ENCODE results near the gene FCGR2B.

The FCGR2B gene

DNA sequence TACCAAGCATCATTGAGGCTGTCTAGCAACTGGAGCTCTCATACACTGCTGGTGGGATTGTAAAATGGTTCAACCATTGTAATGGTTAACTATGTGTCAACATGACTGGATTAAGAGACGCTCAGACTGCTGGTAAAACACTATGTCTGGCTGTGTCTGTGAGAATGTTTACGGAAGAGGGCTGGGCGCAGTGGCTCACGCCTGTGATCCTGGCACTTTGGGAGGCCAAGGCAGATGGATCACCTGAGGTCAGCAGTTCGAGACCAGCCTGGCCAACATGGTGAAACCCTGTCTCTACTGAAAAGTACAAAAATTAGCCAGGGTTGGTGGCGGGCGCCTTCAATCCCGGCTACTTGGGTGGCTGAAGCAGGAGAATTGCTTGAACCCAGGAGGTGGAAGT, 39.3 kb downstream of the FCGR2B start:
- in situ Hi-C loops (cut with MboI; ENCODE audit: low pct_unique_long_range_greater_than_20kb, low sequenced_read_pairs, unreplicated experiment) = loop anchor here (25.0 kb wide), 1 partner anchor 515 kb away; the partner anchor contains the start of genes ADAMTS4 and B4GALT3
- TF ChIP-seq, protein P1, sequence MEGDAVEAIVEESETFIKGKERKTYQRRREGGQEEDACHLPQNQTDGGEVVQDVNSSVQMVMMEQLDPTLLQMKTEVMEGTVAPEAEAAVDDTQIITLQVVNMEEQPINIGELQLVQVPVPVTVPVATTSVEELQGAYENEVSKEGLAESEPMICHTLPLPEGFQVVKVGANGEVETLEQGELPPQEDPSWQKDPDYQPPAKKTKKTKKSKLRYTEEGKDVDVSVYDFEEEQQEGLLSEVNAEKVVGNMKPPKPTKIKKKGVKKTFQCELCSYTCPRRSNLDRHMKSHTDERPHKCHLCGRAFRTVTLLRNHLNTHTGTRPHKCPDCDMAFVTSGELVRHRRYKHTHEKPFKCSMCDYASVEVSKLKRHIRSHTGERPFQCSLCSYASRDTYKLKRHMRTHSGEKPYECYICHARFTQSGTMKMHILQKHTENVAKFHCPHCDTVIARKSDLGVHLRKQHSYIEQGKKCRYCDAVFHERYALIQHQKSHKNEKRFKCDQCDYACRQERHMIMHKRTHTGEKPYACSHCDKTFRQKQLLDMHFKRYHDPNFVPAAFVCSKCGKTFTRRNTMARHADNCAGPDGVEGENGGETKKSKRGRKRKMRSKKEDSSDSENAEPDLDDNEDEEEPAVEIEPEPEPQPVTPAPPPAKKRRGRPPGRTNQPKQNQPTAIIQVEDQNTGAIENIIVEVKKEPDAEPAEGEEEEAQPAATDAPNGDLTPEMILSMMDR (IDR thresholded peaks at IDR 0.05; ENCODE audit: extremely low read depth, insufficient read depth, missing control alignments) = no peak
- no peak for DNase-seq (ENCODE audit: low spot score)

DNA sequence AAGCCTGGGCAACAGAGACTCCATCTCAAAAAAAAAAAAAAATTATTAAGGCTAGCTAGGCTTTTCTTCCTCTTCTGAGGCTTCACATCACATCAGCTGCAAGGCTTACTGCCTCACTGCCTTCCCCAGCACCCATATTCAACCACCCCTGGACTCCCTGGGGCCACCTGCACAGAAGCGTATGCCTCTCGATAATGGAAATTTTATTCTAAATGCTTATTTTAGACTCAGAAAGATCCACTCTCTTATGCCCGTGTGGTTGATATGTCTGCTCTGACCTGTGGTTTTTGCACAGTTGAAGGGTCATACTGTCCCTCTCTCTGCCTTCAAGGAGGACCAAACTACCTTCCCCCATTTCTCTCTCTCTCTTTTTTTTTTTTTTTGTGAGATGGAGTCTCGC, 42.6 kb downstream of the FCGR2B start:
- DNase-seq (ENCODE audit: low spot score) = no peak
- TF ChIP-seq, protein P1 (IDR thresholded peaks at IDR 0.05; ENCODE audit: extremely low read depth, insufficient read depth, missing control alignments) = no peak
- in situ Hi-C loops (cut with MboI; ENCODE audit: low pct_unique_long_range_greater_than_20kb, low sequenced_read_pairs, unreplicated experiment) = loop anchor here (25.0 kb wide), 1 partner anchor 518 kb away; the partner anchor contains the start of genes ADAMTS4 and B4GALT3

DNA sequence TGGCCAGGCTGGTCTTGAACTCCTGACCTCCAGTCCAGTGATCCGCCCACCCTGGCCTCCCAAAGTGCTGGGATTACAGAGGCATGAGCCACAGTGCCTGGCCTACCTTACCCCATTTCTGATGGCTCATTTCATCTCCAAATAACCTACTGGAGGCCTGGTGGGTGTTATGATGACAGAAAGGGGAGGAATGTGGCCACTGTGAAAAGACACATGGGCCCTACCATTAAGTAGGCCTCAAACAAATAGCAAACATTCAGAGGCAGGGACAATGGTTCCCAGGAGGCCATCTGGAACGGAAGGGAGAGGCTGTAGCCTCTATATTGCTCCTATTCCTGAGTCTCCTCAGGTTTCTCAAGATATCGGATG, 43.2 kb downstream of the FCGR2B start:
- in situ Hi-C loops (cut with MboI; ENCODE audit: low pct_unique_long_range_greater_than_20kb, low sequenced_read_pairs, unreplicated experiment) = loop anchor here (25.0 kb wide), 1 partner anchor 519 kb away; the partner anchor contains the start of genes ADAMTS4 and B4GALT3
- DNase-seq (ENCODE audit: low spot score) = no peak
- TF ChIP-seq, protein P1 (IDR thresholded peaks at IDR 0.05; ENCODE audit: extremely low read depth, insufficient read depth, missing control alignments) = no peak

DNA sequence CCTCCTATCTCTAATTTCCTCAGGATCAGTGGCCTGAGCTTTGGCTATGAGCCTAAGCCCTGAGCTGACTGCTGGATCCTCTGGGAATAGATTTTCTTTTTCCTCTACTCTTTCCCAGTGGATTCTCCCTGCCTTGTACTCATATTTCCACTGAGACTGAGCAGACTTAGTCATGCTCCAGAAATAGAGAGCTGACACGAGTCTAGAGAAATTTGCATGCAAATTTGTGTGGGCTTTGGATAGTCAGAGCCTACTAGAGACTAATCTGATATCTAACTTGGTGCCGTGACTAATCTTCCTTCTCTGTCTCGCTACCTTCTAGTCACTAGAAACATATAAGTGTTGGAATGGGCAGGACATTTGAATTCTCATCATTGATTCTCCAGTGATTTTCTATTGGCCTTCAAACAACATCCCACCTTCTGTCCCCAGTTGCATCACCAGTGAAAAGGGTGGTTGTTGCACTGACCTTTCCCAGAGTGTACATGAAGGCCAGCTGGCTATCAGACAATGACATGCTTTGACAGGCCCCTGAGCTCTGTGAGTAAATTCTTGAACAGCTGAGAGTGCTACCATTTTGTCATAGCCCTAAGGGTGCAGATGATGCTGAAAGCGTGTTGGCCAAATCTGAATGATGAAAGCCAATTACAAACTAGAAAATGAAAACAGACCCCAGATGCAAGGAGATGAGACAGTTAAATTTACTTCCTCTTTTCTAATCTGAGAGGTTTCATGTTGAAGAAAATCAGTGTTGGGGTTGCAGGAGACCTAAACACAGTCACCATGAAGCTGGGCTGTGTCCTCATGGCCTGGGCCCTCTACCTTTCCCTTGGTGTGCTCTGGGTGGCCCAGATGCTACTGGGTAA, 43.8 kb downstream of the FCGR2B start, which contains the start of gene FCRLA:
FCRLA (plus strand) TSS at position 748 of the 866 bp plus-strand sequence; CDS start at position 784, 36 bp downstream.
- peak; percentile 59 for DNase-seq (ENCODE audit: low spot score)
- TF ChIP-seq, protein P1 (IDR thresholded peaks at IDR 0.05; ENCODE audit: extremely low read depth, insufficient read depth, missing control alignments) = no peak
- in situ Hi-C loops (cut with MboI; ENCODE audit: low pct_unique_long_range_greater_than_20kb, low sequenced_read_pairs, unreplicated experiment) = loop anchor here (25.0 kb wide), 1 partner anchor 519 kb away; the partner anchor contains the start of genes ADAMTS4 and B4GALT3

DNA sequence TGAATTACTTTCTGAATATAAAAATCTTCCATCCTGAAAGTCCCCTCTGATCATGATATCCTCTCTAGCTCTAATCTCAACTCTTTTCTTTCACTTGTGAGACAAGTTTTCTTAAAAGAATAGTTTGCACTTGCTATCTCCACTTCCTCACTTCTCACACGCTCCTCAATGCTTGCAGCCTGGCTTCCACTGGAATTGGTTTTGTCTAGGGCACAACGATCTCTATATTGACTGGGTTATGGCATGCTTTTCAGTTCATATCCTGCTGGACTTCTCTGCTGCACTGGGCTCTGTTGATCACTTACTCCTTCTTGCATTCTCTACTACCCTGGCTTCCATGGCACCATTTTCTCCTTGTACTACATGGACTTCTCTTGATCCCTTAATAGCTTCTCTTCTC, 44.6 kb downstream of the FCGR2B start:
- TF ChIP-seq, protein P1 (IDR thresholded peaks at IDR 0.05; ENCODE audit: extremely low read depth, insufficient read depth, missing control alignments) = no peak
- in situ Hi-C loops (cut with MboI; ENCODE audit: low pct_unique_long_range_greater_than_20kb, low sequenced_read_pairs, unreplicated experiment) = loop anchor here (25.0 kb wide), 1 partner anchor 520 kb away; the partner anchor contains the start of genes ADAMTS4 and B4GALT3
- no peak for DNase-seq (ENCODE audit: low spot score)

DNA sequence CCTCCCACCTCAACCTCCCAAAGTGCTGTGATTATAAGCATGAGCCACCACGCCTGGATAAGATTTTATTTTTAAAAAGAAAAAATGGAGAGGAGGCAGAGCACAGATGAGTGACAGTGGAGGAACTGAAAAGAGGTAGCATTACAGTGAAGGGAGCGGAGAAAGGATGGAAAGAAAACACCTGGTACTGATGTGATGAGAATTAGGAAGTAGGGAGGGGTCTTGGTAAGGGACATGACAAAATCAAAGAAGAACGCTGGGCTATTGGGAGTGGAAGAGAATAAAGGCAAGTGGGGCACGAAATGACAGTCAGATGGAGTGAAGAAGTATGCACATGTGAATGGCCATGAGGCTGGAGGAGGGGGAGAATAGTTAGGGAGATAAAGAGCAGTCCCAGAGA, 46.4 kb downstream of the FCGR2B start:
- in situ Hi-C loops (cut with MboI; ENCODE audit: low pct_unique_long_range_greater_than_20kb, low sequenced_read_pairs, unreplicated experiment) = loop anchor here (25.0 kb wide), 1 partner anchor 522 kb away; the partner anchor contains the start of genes ADAMTS4 and B4GALT3
- TF ChIP-seq, protein P1 (IDR thresholded peaks at IDR 0.05; ENCODE audit: extremely low read depth, insufficient read depth, missing control alignments) = no peak
- DNase-seq (ENCODE audit: low spot score) = no peak

All from GM13977 (cell line).